Testis (tissue), 3 donors: Measurements from ENCODE around the gene C20orf144. TPM values are rescaled to one million over a fixed set of nuclear protein-coding genes. Genes with fewer than 3 reads are reported as not detected.

Experiments
- DNase-seq: peaks from one replicate; pipeline ENCODE4 v3.0.0-alpha.2; 2019
- H3K27ac ChIP-seq, 2 donors: fragments of 200-600 bp; sonication (generic); one replicate each; pipeline ENCODE4 v1.5.1; 2019
- H3K27me3 ChIP-seq: fragments of 200-600 bp; sonication (generic); one replicate; pipeline ENCODE4 v1.5.1; 2019
- H3K36me3 ChIP-seq: fragments of 200-600 bp; sonication (generic); one replicate; pipeline ENCODE4 v1.5.1; 2017; ENCODE audit warnings: low read depth; ENCODE audit errors: missing control alignments
- H3K4me1 ChIP-seq: fragments of 200-600 bp; sonication (generic); one replicate; pipeline ENCODE4 v1.5.1; 2019
- H3K4me3 ChIP-seq, 2 donors: fragments of 200-600 bp; sonication (generic); one replicate each; pipeline ENCODE4 v1.5.1; 2017 to 2019
- H3K9me3 ChIP-seq: fragments of 200-600 bp; sonication (generic); one replicate; pipeline ENCODE4 v1.5.1; 2017
- CTCF ChIP-seq, 3 experiments: fragments of 450-650 bp in 2 of 3; fragments of 200-600 bp in 1 of 3; sonication (generic) in 1 of 3; IDR thresholded peaks; one replicate each; pipeline ENCODE4 v1.5.1; 2016 to 2019; ENCODE audit warnings: antibody characterized with exemption in 3 of 3, mild to moderate bottlenecking in 2 of 3, moderate library complexity in 1 of 3
- POLR2A ChIP-seq: fragments of 450-650 bp; IDR thresholded peaks from one replicate; pipeline ENCODE4 v1.6.1; 2017; ENCODE audit warnings: antibody characterized with exemption, mild to moderate bottlenecking, moderate library complexity
- WGBS, 2 donors: methylation state at CpG; one replicate each; pipeline ENCODE4 v1.1.5; 2018; 5-methylcytosine and 5-hydroxymethylcytosine counted together
- intact Hi-C: fragments of 100-400 bp; cut with DNase I; formaldehyde crosslinking; loops from one replicate; pipeline ENCODE4 v1.15.1; 2023; ENCODE audit warnings: low total_unique reads
- polyA plus RNA-seq: library from polyadenylated mRNA; stranded (reverse); fragments of 350-450 nt; fragmentation: Illumina TruSeq; extraction: RNeasy Lipid Tissue Mini Kit (QIAGEN cat#74804); gene quantifications from one replicate; pipeline ENCODE4 v1.2.3, GENCODE V29; 2014; ENCODE audit warnings: low read depth, low replicate concordance; ENCODE audit not compliant: insufficient read depth
- total RNA-seq, 2 donors: library from RNA; depleted of rRNA; stranded (reverse); fragments of >200 nt; gene quantifications; one replicate each; pipeline ENCODE4 v1.2.3, GENCODE V29; 2016

Gene C20orf144
- total and polyA plus RNA-seq, 3 donors from 2014 or later = 40.0 to 128 (median 119) TPM

DNA sequence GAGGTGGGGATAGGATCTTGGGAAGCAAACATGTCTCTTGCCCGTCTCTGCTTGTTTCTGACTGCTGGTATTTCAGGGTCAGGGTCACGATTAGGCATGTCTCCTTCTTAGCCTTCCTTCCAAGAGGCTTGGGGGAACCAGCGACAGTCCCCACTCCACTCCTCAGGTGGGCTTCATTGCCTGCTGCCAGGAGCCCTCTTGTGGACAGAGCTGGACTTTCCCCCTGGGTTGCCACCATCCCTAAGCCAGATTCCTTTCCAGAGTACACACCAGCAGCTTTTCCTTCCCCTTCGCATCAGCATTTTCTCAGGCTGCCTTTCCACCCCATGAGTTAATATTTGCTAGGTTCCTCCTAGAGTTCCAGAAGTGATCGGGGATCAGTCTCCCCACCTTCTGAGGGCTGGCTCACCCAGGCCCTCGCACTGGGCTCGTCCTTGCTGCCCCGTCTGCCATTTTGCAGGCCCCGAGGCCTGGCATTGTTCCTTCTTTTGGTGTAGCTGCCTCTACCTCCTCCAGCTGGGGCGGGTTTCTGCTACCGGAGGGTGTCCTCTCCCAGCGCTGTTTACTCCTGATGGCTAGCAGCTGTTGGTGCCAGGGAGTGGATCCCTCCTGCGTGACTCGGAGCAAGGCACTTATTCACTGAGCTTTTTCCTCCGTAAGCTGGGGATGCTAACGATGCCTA lies 8.8 kb upstream of the C20orf144 start:
- H3K27ac ChIP-seq = no peak overlapping the region
- peak; percentile 51 to 80 (median 74) for TF ChIP-seq CTCF (IDR thresholded peaks at IDR 0.05)
- no peak for TF ChIP-seq POLR2A
- H3K27me3 ChIP-seq = no peaks in the 10 kb centered on the region
- H3K9me3 ChIP-seq = no peaks in the 10 kb centered on the region
- peaks cover 15% of the 10 kb centered on the region for H3K4me1 ChIP-seq
- peak; percentile 72 for DNase-seq
- H3K36me3 ChIP-seq = no peaks in the 10 kb centered on the region
- 48% methylated on average over 14 to 16 of the region's 16 CpGs for WGBS, 2 donors
- intact Hi-C loops = no loop called here
- no peak overlapping the region for H3K4me3 ChIP-seq

DNA sequence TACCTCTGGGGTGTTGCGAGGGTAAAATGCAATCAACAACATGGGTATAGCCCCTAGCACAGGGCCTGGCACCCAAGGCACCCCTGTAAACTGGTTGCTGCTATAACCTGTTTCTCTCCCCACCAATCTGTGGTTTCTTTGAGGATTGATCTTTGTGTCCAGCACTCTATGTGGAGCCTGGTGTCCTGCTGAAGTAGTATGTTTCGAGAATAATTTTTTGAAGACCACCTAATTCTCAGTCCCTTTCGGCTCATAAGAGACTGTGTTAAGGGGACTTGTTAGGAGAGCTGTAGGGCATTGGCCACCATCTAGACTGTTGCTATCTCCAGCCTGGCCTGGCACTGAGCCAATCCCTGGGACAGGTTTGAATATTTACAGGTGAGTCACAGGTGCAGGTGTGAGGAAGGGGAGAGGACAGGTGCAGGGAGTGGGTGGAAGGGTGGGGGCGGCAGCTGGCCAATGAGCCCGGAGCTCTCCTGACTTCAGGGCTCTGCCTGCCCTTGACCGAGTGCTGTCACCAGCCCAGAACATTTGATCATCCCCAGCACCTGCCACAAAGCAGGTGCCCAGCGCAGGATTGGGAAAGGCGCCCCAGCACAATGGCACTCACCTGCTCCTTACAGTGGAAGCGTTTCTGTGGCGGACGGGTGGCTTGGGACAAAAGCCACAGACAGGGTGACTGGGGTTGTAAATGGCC lies 8.1 kb upstream of the C20orf144 start:
- Histone ChIP-seq H3K4me1 (peaks cover 10% of the 10 kb centered on the region), H3K9me3 (no peaks in the 10 kb centered on the region), H3K4me3 (no peak overlapping the region), H3K36me3 (no peaks in the 10 kb centered on the region), H3K27ac (no peak overlapping the region), H3K27me3 (no peaks in the 10 kb centered on the region)
- TF ChIP-seq CTCF (IDR thresholded peaks at IDR 0.05) = no peak
- no peak for TF ChIP-seq POLR2A
- 81 to 85% methylated on average over 5 to 11 of the region's 11 CpGs for WGBS, 2 donors
- DNase-seq = no peak
- intact Hi-C loops = no loop called here

DNA sequence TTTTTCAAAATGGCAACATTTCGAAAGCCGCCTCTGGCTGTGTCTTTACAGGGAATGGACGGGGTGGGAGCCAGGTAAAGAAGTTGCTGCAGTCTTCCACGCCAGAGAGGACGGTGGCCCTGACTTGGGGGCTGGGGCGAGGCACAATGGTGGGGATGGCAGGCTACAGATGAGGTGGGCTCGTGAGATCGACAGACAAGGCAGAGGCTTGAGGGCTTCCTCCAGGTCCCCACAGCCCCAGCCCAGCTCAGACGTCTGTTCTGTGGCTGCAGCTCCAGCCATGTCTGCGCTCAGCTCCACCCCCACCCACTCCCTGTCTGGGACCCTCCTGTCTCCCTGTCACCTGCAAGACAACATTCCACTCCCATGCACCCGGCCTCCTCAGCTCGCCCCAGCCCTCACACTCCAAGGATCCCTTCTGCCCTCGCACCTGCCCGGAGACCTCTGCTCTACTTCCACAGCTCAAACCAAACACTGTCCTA lies 7.4 kb upstream of the C20orf144 start:
- Histone ChIP-seq H3K4me3 (no peak overlapping the region), H3K36me3 (no peaks in the 10 kb centered on the region), H3K4me1 (peaks cover 8% of the 10 kb centered on the region), H3K27ac (no peak overlapping the region), H3K9me3 (no peaks in the 10 kb centered on the region), H3K27me3 (no peaks in the 10 kb centered on the region)
- DNase-seq = no peak
- 71 to 73% methylated on average over 11 to 14 of the region's 14 CpGs for WGBS, 2 donors
- TF ChIP-seq POLR2A = no peak
- TF ChIP-seq CTCF (IDR thresholded peaks at IDR 0.05) = no peak
- intact Hi-C loops = no loop called here

DNA sequence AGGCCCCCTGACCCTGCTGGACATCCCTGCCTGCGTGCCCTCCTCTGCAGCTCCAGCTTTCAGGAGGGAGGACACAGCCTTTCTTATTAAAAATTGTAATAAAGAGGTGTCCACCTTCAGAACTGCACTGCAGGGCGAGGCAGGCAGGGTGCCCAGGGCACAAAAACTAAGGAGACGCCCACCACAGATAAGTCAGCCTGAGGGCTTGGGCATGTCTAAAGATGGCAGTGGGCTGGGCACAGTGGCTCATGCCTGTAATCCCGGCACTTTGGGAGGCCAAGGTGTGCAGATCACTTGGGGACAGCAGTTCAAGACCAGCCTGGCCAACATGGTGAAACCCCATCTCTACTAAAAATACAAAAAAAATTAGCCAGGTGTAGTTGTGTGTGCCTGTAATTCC lies 7.0 kb upstream of the C20orf144 start:
- intact Hi-C loops = no loop called here
- TF ChIP-seq CTCF (IDR thresholded peaks at IDR 0.05) (no peak), POLR2A (no peak)
- 76 to 91% methylated on average over 4 of the region's 4 CpGs for WGBS, 2 donors
- Histone ChIP-seq H3K4me1 (peaks cover 8% of the 10 kb centered on the region), H3K27ac (no peak overlapping the region), H3K4me3 (no peak overlapping the region), H3K36me3 (no peaks in the 10 kb centered on the region), H3K9me3 (no peaks in the 10 kb centered on the region), H3K27me3 (no peaks in the 10 kb centered on the region)
- no peak for DNase-seq
